ENCODE data around the gene GPM6B.

Gene GPM6B

DNA sequence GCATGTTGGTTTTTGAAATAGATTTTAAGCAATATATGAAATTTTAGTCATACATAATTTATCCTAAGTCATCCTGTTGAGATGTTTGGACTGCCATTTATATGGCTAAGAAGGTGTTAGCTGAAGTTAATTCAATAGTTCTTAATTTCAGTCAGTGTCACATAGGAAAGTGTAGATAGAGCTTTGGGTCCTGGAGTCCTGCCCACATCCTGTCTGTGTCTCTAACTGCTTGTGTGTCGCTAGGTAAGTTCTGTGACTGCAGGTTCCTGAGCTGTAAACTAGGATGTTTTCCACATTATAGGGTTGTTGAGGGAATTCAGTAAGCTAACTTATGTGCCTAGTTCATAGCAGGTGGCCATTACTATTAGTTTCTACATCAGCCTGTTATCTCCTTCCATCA lies 61.6 kb downstream of the GPM6B start:
- Histone ChIP-seq H3K4me1 (ENCODE audit: control insufficient read depth, insufficient read depth, low read length) (no peaks in the 10 kb centered on the region), H3K36me3 (ENCODE audit: control insufficient read depth, insufficient read depth, low read length) (peaks cover 7% of the 10 kb centered on the region), H3K27me3 (ENCODE audit: control insufficient read depth, insufficient read depth, low read length) (no peaks in the 10 kb centered on the region), H3K4me3 (ENCODE audit: low read length) (no peak overlapping the region), H3K27ac (ENCODE audit: low read depth, low read length) (no peak overlapping the region), H3K9ac (ENCODE audit: low read length) (no peak overlapping the region)

- no peak overlapping the region for H3K4me3 ChIP-seq (ENCODE audit: low read length)
- H3K4me1 ChIP-seq (ENCODE audit: control insufficient read depth, insufficient read depth, low read length), result no peaks in the 10 kb centered on the region
- H3K27ac ChIP-seq (ENCODE audit: low read depth, low read length), result no peak overlapping the region
- peaks cover 7% of the 10 kb centered on the region for H3K36me3 ChIP-seq (ENCODE audit: control insufficient read depth, insufficient read depth, low read length)
- no peaks in the 10 kb centered on the region for H3K27me3 ChIP-seq (ENCODE audit: control insufficient read depth, insufficient read depth, low read length)
- no peak overlapping the region for H3K9ac ChIP-seq (ENCODE audit: low read length)
Measured at GRCh38 chrX:13754765-13755164, 62.1 kb downstream of the GPM6B start.

- H3K27ac ChIP-seq (ENCODE audit: low read depth, low read length), result no peak overlapping the region
- H3K4me1 ChIP-seq (ENCODE audit: control insufficient read depth, insufficient read depth, low read length), result no peaks in the 10 kb centered on the region
- H3K9ac ChIP-seq (ENCODE audit: low read length), result no peak overlapping the region
- no peak overlapping the region for H3K4me3 ChIP-seq (ENCODE audit: low read length)
- H3K27me3 ChIP-seq (ENCODE audit: control insufficient read depth, insufficient read depth, low read length), result no peaks in the 10 kb centered on the region
- peaks cover 7% of the 10 kb centered on the region for H3K36me3 ChIP-seq (ENCODE audit: control insufficient read depth, insufficient read depth, low read length)
Measured at GRCh38 chrX:13752646-13753045, 64.2 kb downstream of the GPM6B start.

GRCh38 chrX:13752141-13752540 lies 64.8 kb downstream of the GPM6B start:
- Histone ChIP-seq H3K4me1 (ENCODE audit: control insufficient read depth, insufficient read depth, low read length) (no peaks in the 10 kb centered on the region), H3K4me3 (ENCODE audit: low read length) (no peak overlapping the region), H3K27ac (ENCODE audit: low read depth, low read length) (no peak overlapping the region), H3K36me3 (ENCODE audit: control insufficient read depth, insufficient read depth, low read length) (peaks cover 6% of the 10 kb centered on the region), H3K27me3 (ENCODE audit: control insufficient read depth, insufficient read depth, low read length) (no peaks in the 10 kb centered on the region), H3K9ac (ENCODE audit: low read length) (no peak overlapping the region)

DNA sequence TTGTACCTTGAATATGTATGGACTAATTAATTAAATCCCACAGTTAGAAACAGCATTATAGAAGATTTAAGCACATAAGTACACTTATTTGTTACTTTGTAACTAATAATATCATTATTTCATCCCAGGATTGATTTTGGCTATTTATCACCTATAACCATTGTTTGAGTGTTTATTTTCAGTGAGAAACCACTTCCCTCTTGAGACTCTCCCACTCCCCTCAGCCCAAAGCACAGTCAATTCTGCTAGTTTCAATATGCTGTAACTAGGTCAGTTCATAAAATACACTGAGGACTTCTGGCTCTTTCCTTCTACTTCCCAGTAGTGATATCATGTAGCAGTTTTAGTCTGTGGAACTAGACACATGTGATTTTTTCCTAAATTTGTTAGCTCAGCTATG lies 66.1 kb downstream of the GPM6B start:
- H3K9ac ChIP-seq (ENCODE audit: low read length), result no peak overlapping the region
- no peak overlapping the region for H3K27ac ChIP-seq (ENCODE audit: low read depth, low read length)
- H3K4me3 ChIP-seq (ENCODE audit: low read length), result no peak overlapping the region
- no peaks in the 10 kb centered on the region for H3K4me1 ChIP-seq (ENCODE audit: control insufficient read depth, insufficient read depth, low read length)
- no peaks in the 10 kb centered on the region for H3K27me3 ChIP-seq (ENCODE audit: control insufficient read depth, insufficient read depth, low read length)
- H3K36me3 ChIP-seq (ENCODE audit: control insufficient read depth, insufficient read depth, low read length), result peaks cover 5% of the 10 kb centered on the region

GRCh38 chrX:13750204-13750603 lies 66.7 kb downstream of the GPM6B start:
- Histone ChIP-seq H3K4me3 (ENCODE audit: low read length) (no peak overlapping the region), H3K27ac (ENCODE audit: low read depth, low read length) (no peak overlapping the region), H3K27me3 (ENCODE audit: control insufficient read depth, insufficient read depth, low read length) (no peaks in the 10 kb centered on the region), H3K4me1 (ENCODE audit: control insufficient read depth, insufficient read depth, low read length) (no peaks in the 10 kb centered on the region), H3K9ac (ENCODE audit: low read length) (no peak overlapping the region), H3K36me3 (ENCODE audit: control insufficient read depth, insufficient read depth, low read length) (peaks cover 3% of the 10 kb centered on the region)

DNA sequence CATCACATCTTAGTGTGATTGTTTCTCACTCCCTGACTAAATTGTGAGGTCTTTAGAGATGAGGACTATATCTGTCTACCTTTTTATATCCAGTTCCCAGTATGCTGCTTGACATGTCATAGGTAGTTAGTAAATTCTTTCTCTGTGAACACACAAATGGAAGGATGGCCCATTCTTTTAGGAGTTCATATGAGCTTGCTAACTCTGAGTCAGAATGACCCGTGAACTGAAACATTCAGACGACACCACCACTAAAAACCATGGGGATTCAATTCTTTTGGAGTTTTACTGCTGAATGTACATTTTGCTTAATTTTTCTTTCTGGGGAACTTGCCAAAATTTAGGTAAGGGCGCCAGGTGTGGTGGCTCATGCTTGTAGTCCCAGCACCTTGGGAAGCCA lies 68.4 kb downstream of the GPM6B start:
- Histone ChIP-seq H3K4me1 (ENCODE audit: control insufficient read depth, insufficient read depth, low read length) (no peaks in the 10 kb centered on the region), H3K27me3 (ENCODE audit: control insufficient read depth, insufficient read depth, low read length) (no peaks in the 10 kb centered on the region), H3K9ac (ENCODE audit: low read length) (no peak overlapping the region), H3K27ac (ENCODE audit: low read depth, low read length) (no peak overlapping the region), H3K36me3 (ENCODE audit: control insufficient read depth, insufficient read depth, low read length) (peaks cover 7% of the 10 kb centered on the region), H3K4me3 (ENCODE audit: low read length) (no peak overlapping the region)

DNA sequence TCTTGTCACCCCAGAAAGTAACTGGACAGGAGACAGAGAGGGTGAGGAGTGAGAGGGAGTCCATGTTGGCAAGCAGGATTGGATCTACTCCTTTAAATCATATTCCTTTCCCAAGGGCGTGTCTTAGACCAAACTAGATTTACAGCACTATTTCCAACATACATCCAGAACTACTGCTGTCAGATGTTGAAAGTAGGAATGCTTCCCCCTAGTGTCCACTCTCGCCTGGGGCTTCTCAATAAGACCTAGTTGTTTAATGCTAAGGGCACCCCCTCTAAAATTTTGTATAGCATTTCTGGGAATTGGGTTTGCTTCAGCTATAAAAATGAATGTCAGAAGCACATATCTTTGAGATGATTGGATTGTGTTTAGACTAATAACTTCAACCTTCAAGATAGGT lies 69.1 kb downstream of the GPM6B start:
- Histone ChIP-seq H3K4me3 (ENCODE audit: low read length) (no peak overlapping the region), H3K27me3 (ENCODE audit: control insufficient read depth, insufficient read depth, low read length) (no peaks in the 10 kb centered on the region), H3K4me1 (ENCODE audit: control insufficient read depth, insufficient read depth, low read length) (no peaks in the 10 kb centered on the region), H3K36me3 (ENCODE audit: control insufficient read depth, insufficient read depth, low read length) (peaks cover 7% of the 10 kb centered on the region), H3K9ac (ENCODE audit: low read length) (no peak overlapping the region), H3K27ac (ENCODE audit: low read depth, low read length) (no peak overlapping the region)

DNA sequence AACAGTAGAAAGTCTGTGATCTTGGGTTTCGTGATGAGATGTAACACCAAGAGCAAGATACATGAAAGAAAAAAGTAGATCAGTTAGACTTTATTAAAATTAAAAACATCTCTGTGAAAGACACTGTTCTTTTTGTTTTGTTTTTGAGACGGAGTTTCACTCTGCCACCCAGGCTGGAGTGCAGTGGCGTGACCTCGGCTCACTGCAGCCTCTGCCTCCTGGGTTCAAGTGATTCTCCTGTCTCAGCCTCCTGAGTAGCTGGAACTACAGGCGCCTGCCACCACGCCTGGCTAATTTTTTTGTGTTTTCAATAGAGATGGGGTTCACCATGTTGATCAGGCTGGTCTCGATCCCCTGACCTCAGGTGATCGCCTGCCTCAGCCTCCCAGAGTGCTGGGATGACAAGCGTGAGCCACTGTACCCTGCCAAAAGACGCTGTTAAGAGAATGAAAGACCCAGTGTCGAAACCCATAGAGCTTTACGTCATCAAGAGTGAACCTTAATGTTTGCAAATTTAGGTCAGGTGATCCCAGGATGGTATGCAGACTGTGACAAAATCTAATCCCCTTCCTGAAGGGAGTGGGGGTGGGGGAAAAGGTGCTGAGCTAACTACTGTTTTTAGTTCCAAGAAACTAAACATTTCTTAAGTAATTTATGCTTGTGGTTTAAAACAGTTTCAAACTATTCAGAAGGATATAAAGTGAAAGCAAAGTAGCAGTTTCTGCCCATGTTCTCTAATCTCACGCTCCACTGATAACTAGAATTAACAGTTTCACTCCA lies 74.3 kb downstream of the GPM6B start:
- Histone ChIP-seq H3K4me1 (ENCODE audit: control insufficient read depth, insufficient read depth, low read length) (no peaks in the 10 kb centered on the region), H3K36me3 (ENCODE audit: control insufficient read depth, insufficient read depth, low read length) (peaks cover 8% of the 10 kb centered on the region), H3K27ac (ENCODE audit: low read depth, low read length) (no peak overlapping the region), H3K4me3 (ENCODE audit: low read length) (no peak overlapping the region), H3K9ac (ENCODE audit: low read length) (no peak overlapping the region), H3K27me3 (ENCODE audit: control insufficient read depth, insufficient read depth, low read length) (no peaks in the 10 kb centered on the region)

GRCh38 chrX:13741695-13742094 lies 75.2 kb downstream of the GPM6B start:
- Histone ChIP-seq H3K27me3 (ENCODE audit: control insufficient read depth, insufficient read depth, low read length) (no peaks in the 10 kb centered on the region), H3K36me3 (ENCODE audit: control insufficient read depth, insufficient read depth, low read length) (peaks cover 6% of the 10 kb centered on the region), H3K4me3 (ENCODE audit: low read length) (no peak overlapping the region), H3K4me1 (ENCODE audit: control insufficient read depth, insufficient read depth, low read length) (no peaks in the 10 kb centered on the region), H3K27ac (ENCODE audit: low read depth, low read length) (no peak overlapping the region), H3K9ac (ENCODE audit: low read length) (no peak overlapping the region)

GRCh38 chrX:13734278-13735172 lies 82.4 kb downstream of the GPM6B start, which contains the start of the genes OFD1 and TRAPPC2:
TSS of gene OFD1 (plus strand) at chrX:13734748. CDS start at chrX:13735072, 324 bp downstream.
TSS of gene TRAPPC2 (minus strand) at chrX:13734620. CDS start at chrX:13719963, 14,657 bp downstream.
- H3K36me3 ChIP-seq (ENCODE audit: control insufficient read depth, insufficient read depth, low read length), result no peaks in the 10 kb centered on the region
- peaks cover 2% of the 10 kb centered on the region for H3K4me1 ChIP-seq (ENCODE audit: control insufficient read depth, insufficient read depth, low read length)
- H3K27me3 ChIP-seq (ENCODE audit: control insufficient read depth, insufficient read depth, low read length), result no peaks in the 10 kb centered on the region
- peak within 1 kb of the TSS; percentile 87 for H3K27ac ChIP-seq (ENCODE audit: low read depth, low read length)
- H3K9ac ChIP-seq (ENCODE audit: low read length), result peak within 1 kb of the TSS; percentile 76
- peak within 1 kb of the TSS; percentile 85 for H3K4me3 ChIP-seq (ENCODE audit: low read length)

- Histone ChIP-seq H3K9ac (ENCODE audit: low read length) (no peak overlapping the region), H3K36me3 (ENCODE audit: control insufficient read depth, insufficient read depth, low read length) (no peaks in the 10 kb centered on the region), H3K4me3 (ENCODE audit: low read length) (peak overlapping the region; percentile 85), H3K4me1 (ENCODE audit: control insufficient read depth, insufficient read depth, low read length) (peaks cover 2% of the 10 kb centered on the region), H3K27me3 (ENCODE audit: control insufficient read depth, insufficient read depth, low read length) (no peaks in the 10 kb centered on the region), H3K27ac (ENCODE audit: low read depth, low read length) (peak overlapping the region; percentile 87)
Measured at GRCh38 chrX:13733506-13733905, 83.4 kb downstream of the GPM6B start.
